Amniotic stem cell (primary cell): Measurements from ENCODE around the gene TRIM2.

ENCODE experiments used
- DNase-seq: peaks from one replicate; lab custom pipeline; 2025; lab: John Stamatoyannopoulos, UW

TRIM2 gene

GRCh38 chr4:153222707-153223426, 18.6 kb downstream of the TRIM2 start:
- DNase-seq, result no peak

GRCh38 chr4:153223427-153223801, 19.2 kb downstream of the TRIM2 start:
- no peak for DNase-seq

DNA sequence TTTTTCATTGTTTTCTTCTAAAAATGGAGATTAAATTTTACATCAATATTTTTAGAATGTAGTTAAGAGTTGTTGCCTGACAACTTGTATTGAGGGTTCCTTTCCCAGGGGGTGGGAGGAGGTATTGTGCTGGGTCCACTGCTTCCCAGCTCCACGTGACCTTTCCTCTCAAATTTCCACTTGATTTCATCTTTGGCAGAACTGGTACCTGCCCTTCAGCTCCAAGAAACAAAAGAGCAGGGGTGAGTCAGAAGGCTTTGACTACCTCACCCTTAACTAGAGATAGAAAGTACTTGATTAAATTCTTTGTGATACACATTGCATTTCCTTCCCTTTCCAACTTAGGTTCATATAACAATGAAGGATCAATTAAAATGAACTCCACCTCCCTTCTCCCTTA, 19.7 kb downstream of the TRIM2 start:
- DNase-seq, result no peak

GRCh38 chr4:153224474-153224873, 20.2 kb downstream of the TRIM2 start:
- no peak for DNase-seq

- DNase-seq, result no peak
These were observed 23.3 kb downstream of the TRIM2 start for GRCh38 chr4:153227469-153228075.

GRCh38 chr4:153228512-153229140, 24.4 kb downstream of the TRIM2 start:
- no peak for DNase-seq

DNA sequence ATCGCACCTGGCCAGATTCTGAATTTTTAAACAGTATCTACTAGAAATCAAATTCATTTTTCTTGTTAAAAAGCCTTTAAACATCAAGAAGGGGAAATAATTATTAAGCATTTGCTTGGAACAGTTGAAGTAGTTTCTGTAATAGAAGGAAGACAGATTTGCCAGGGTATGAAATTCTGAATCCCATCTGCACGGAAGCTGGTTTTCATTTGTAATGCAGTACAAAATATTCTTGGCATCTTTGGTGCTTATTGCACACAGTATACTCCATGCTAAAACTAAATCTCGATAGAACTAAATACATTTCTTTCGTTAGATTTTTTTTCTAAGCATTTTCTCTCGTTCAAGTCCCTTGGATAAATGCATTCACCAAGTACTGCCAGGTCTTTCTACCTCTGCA, 25.3 kb downstream of the TRIM2 start:
- DNase-seq, result no peak

- DNase-seq, result no peak
These were observed 28.5 kb downstream of the TRIM2 start for GRCh38 chr4:153232768-153233167.

DNA sequence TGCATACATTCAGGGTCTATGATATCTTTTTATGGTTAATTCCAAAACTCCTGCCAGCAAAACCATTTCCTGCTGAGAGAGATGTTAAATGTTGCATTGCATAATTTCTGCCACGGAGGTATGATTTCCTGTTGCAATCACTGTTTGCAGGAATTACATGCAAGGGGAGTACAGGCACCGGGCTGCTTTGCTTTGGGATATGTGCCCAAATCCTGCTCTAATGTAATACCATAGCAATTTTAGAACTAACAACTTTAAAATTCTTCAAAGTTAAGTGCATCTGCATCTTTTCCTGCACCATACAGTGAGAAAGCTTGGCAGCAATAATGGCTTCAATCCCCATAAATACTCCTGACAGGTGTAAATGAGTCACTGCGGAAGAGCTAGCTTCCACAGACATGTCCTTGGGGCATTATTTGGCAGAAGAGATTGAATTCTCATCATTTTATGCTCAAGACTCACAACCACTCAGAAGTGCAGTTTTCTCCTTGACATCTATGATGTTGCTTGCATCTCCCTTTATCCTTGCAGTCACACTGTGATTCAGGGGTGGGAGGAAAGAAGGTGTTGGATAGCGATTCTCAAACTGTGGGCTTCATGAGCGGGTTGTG, 29.6 kb downstream of the TRIM2 start:
- peak; percentile 74 for DNase-seq

DNA sequence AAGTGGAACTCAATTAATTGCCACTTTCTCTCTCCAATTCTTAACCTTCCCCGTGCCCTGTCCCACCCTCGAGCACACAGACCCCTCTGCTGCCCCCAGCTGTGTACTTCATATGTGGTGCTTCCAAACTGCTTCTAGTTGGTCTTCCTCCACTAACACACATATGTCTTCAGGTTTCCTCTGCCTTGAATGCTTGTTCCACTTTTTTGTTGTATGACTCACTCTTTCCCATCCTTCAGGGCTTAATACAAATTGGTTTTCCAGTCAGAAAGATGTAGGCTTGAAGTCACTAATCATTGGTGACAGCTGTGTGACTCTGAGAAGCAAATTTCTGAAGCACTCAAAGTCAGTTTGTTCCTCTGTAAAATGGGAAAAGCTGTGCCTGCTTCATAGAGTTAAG, 30.6 kb downstream of the TRIM2 start:
- no peak for DNase-seq

GRCh38 chr4:153238135-153238919, 34.1 kb downstream of the TRIM2 start:
- DNase-seq, result no peak

DNA sequence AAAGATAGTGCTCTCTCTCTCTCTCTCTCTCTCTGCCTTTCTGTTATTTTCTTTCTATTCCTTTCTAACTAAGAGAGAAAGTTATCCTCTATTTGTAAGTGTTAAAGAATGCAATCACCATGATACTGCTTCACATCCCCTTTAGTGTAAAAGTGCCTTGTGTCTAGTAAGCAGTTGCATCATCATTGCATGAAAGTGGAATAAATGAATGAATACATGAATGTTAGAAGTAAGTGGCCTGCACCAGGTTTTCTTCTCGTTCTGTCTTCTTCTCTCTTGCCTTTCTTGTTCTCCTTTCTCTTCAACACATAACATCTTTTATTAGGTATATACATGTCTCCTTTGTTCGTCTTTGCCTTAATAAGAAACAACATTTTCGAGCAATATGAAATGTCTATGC, 35.2 kb downstream of the TRIM2 start:
- no peak for DNase-seq

DNA sequence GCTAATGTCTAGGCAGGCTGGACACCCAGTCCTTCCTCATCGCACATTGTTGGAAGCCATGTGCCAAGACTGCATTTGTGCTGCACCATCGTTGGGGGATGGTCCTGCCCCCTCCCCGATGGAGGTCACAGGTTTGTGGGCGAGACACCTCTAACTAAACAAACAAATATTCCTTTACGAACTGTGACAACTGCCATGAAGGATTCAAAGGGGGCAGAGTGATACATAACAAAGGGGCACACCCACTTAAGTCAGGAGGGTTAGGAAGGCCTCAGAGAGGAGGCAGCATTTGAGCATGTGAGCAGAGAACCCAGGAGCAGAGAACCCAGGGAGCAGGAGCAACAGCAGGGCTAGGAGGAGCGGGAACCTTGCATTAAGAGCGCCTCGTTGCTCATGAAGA, 37.1 kb downstream of the TRIM2 start:
- no peak for DNase-seq

- DNase-seq, result no peak
These were observed 38.0 kb downstream of the TRIM2 start for GRCh38 chr4:153241970-153242838.

GRCh38 chr4:153242839-153243324, 38.6 kb downstream of the TRIM2 start:
- DNase-seq, result no peak

GRCh38 chr4:153243468-153243867, 39.2 kb downstream of the TRIM2 start:
- no peak for DNase-seq

DNA sequence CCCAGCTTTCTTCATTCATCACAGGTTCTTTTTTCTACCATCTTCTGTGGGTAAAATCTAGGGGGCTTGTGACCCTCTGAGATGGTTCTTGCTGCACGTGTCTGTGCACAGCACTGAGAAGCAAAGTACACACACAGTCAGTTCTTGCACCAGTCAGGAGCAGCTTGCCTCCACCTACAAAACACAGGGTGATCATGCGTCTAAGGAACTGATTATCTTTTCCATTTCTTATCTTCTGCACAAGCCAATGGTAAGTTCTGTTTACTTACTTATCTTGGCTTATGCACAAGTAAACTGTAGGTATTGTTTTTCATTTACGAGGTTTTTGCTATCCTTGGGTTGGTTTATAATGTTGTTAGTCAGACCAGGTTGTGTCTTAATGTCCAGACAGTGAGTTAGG, 40.7 kb downstream of the TRIM2 start:
- DNase-seq, result no peak

GRCh38 chr4:153245775-153246174, 41.5 kb downstream of the TRIM2 start:
- DNase-seq, result no peak

DNA sequence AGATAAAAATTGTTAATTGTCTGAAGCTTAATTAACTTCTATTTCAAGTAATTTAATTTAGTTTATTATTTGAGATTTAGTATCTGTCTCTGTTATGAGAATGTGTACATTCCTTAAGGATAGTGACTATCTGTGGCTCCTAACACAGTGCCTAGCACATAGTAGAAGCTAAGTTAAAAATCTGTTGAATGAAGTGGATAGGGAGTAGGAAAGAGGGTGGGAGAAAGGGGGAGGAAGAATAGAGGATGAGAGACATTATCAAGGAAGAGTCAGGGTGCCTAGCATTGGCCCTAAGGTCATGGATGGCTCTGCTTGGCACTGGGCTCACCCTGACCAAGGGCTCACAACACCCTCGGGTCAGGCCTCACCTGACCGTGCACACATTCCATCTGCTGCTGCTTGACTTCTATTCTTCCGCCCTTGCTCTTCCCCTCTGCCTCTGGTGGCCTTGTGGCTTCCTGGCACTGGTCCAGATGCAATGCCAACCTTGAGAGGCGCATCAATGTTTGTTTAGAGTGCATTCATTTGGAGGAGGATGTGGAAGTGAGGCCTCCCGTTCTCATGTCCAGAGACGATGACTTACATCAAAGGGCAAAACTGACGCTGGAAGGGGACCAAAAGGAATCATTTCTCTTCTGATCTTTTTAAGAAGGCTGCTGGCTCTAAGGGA, 42.3 kb downstream of the TRIM2 start:
- DNase-seq, result no peak

DNA sequence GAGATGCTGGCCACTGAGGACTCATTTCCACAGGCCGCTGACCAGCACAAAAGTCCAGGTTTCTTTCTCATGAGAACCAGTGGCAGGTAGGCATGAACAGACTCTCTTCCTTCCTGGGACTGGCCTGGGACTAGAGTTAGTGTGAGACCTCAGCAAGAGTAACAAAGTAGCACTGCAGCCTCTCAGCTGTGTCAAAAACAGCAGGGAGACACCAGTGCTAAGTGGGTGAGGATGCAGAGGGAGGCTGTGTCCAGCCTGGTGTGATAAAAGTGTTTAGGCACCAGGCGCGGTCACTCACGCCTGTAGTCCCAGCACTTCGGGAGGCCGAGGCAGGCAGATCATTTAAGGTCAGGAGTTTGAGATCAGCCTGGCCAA, 42.9 kb downstream of the TRIM2 start:
- DNase-seq, result no peak
